Measurements from ENCODE around the gene PAIP1. TPM values are rescaled to one million over a fixed set of nuclear protein-coding genes. Genes with fewer than 3 reads are reported as not detected.

The PAIP1 gene
- total RNA-seq, 4 donors from 2014 or later, result 55.5 to 73.5 (median 65.2) TPM

DNA sequence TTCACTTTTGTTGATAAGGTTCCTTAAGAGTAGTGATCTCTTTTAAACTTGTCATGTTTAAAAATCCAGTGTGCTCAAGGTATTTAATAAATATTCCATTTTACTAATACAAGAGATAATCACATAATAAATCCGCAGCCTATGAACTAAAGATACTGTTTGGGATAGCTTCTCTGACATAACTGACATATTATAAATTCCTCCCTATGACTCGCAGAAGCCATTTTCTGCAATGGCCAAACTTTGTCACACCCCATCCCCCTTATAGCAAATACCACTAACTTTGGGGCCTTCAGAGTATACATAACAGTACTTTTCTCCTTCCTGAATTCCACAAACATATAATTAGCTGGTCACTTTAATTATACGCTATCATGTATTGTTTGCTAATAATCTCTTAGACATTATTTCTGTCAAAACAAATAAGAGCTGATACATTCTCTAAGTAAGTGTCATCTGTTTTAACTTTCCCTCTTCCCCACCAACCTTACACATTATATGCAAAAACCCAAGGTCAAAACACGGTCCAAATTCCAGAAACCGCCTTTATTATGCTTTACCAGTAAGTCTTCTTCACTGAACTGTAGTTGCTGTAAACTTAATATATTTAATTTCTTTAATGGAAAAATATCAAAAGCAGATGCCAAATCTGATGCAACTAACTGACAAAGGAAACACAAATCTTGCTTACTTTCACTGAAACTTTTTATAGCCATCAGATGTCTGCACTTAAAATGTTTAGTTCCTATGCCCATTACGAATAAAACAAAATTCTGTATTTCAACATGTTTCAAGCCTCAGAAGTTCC is 74.2 kb downstream of the PAIP1 start:
- Histone ChIP-seq H3K9me3 (no peaks in the 10 kb centered on the region), H3K27me3 (no peaks in the 10 kb centered on the region), H3K4me3 (peak overlapping the region; percentile 72 to 97 (median 92)), H3K4me1 (peaks cover 0 to 27% (median 17%) of the 10 kb centered on the region in 4 donors), H3K27ac (peak overlapping the region; percentile 93 to 99 (median 98)), H3K36me3 (no peaks in the 10 kb centered on the region)
- TF ChIP-seq POLR2A (IDR thresholded peaks at IDR 0.05) (no peak), EP300 (IDR thresholded peaks at IDR 0.05) (no peak)
- TF ChIP-seq, protein P1, sequence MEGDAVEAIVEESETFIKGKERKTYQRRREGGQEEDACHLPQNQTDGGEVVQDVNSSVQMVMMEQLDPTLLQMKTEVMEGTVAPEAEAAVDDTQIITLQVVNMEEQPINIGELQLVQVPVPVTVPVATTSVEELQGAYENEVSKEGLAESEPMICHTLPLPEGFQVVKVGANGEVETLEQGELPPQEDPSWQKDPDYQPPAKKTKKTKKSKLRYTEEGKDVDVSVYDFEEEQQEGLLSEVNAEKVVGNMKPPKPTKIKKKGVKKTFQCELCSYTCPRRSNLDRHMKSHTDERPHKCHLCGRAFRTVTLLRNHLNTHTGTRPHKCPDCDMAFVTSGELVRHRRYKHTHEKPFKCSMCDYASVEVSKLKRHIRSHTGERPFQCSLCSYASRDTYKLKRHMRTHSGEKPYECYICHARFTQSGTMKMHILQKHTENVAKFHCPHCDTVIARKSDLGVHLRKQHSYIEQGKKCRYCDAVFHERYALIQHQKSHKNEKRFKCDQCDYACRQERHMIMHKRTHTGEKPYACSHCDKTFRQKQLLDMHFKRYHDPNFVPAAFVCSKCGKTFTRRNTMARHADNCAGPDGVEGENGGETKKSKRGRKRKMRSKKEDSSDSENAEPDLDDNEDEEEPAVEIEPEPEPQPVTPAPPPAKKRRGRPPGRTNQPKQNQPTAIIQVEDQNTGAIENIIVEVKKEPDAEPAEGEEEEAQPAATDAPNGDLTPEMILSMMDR (IDR thresholded peaks at IDR 0.05), result no peak
- WGBS, 2 donors, result 20 to 30% methylated on average over 6 of the region's 6 CpGs
- DNase-seq (ENCODE audit: low spot score in 2 of 2), result no peak

Other genes with a start within 250 kb of the PAIP1 start
- 10 to 100 TPM; 18.9 to 33.2 (median 20.1) TPM for gene HMGCS1, start 243.7 kb downstream of the PAIP1 start, total RNA-seq
- 10 to 100 TPM in 1 of 4 donors, 1 to 10 TPM in 3; 2.7 to 15.1 (median 7.2) TPM for gene CCL28, start 144.7 kb downstream of the PAIP1 start, total RNA-seq
- 10 to 100 TPM in 1 of 4 donors, 1 to 10 TPM in 3; 6.9 to 12.7 (median 9.1) TPM for gene TMEM267, start 73.2 kb downstream of the PAIP1 start, total RNA-seq
- gene C5orf34, start 41.9 kb downstream of the PAIP1 start, total RNA-seq, result 1 to 10 TPM in 3 of 4 donors, under 1 TPM in 1; 0.63 to 2.4 (median 2.1) TPM
- gene NNT, start 46.1 kb upstream of the PAIP1 start, total RNA-seq, result 10 to 100 TPM; 36.3 to 47.1 (median 42.7) TPM

Data from tibial nerve (tissue), 4 donors.